RCC 7860 (cell line): ENCODE data around the gene GTF2H2C_2.
"Not testable (repeated sequence)": the region's sequence is repeated elsewhere in the genome, so short reads cannot be mapped to it uniquely, and the experiment has no call there.

Experiments
- DNase-seq: peaks from one replicate; pipeline ENCODE4 v3.0.0-alpha.2; 2015; ENCODE audit warnings: low spot score
- FAIRE-seq: peaks from 2 replicates; lab custom pipeline; 2012; peaks lifted over from hg19 to GRCh38; lab: Jason Lieb, UNC

The GTF2H2C_2 gene

GRCh38 chr5:70415117-70415516 lies at the start of gene GTF2H2C_2:
Gene GTF2H2C_2 (plus strand): TSS chr5:70415368.
- FAIRE-seq, DNase-seq: not testable (repeated sequence)

GRCh38 chr5:70400984-70401686 lies 14.0 kb upstream of the GTF2H2C_2 start:
- not testable (repeated sequence) for DNase-seq

GRCh38 chr5:70421322-70421721 lies 6.2 kb downstream of the GTF2H2C_2 start:
- not testable (repeated sequence) for FAIRE-seq, DNase-seq

More at GRCh38 chr5:70400984-70401686, 14.0 kb upstream of the GTF2H2C_2 start:
- not testable (repeated sequence) for FAIRE-seq

- not testable (repeated sequence) for DNase-seq, FAIRE-seq
Measured at GRCh38 chr5:70423215-70423614, 8.0 kb downstream of the GTF2H2C_2 start.

- FAIRE-seq, DNase-seq: not testable (repeated sequence)
Measured at GRCh38 chr5:70438518-70438917, 23.4 kb downstream of the GTF2H2C_2 start.

GRCh38 chr5:70449565-70449964 lies 34.4 kb downstream of the GTF2H2C_2 start:
- not testable (repeated sequence) for FAIRE-seq

GRCh38 chr5:70451249-70451984 lies 36.2 kb downstream of the GTF2H2C_2 start:
- not testable (repeated sequence) for FAIRE-seq, DNase-seq

More at GRCh38 chr5:70449565-70449964, 34.4 kb downstream of the GTF2H2C_2 start:
- DNase-seq = not testable (repeated sequence)

- FAIRE-seq, DNase-seq: not testable (repeated sequence)
Measured at GRCh38 chr5:70457093-70457492, 41.9 kb downstream of the GTF2H2C_2 start.

GRCh38 chr5:70459188-70459587 lies 44.0 kb downstream of the GTF2H2C_2 start:
- not testable (repeated sequence) for FAIRE-seq, DNase-seq

- DNase-seq, FAIRE-seq: not testable (repeated sequence)
Measured at GRCh38 chr5:70461984-70462383, 46.8 kb downstream of the GTF2H2C_2 start.

- not testable (repeated sequence) for DNase-seq, FAIRE-seq
Measured at GRCh38 chr5:70464019-70464637, 49.0 kb downstream of the GTF2H2C_2 start.

- not testable (repeated sequence) for DNase-seq, FAIRE-seq
Measured at GRCh38 chr5:70469926-70470509, 54.9 kb downstream of the GTF2H2C_2 start.
